Measurements from ENCODE around the gene MIB2.

GRCh38 chr1:1616838-1617237 lies 1.5 kb downstream of the MIB2 start:
- TF ChIP-seq EP300 (IDR thresholded peaks at IDR 0.05): no peak
- TF ChIP-seq POLR2A (IDR thresholded peaks at IDR 0.05): no peak
- TF ChIP-seq, protein P1, sequence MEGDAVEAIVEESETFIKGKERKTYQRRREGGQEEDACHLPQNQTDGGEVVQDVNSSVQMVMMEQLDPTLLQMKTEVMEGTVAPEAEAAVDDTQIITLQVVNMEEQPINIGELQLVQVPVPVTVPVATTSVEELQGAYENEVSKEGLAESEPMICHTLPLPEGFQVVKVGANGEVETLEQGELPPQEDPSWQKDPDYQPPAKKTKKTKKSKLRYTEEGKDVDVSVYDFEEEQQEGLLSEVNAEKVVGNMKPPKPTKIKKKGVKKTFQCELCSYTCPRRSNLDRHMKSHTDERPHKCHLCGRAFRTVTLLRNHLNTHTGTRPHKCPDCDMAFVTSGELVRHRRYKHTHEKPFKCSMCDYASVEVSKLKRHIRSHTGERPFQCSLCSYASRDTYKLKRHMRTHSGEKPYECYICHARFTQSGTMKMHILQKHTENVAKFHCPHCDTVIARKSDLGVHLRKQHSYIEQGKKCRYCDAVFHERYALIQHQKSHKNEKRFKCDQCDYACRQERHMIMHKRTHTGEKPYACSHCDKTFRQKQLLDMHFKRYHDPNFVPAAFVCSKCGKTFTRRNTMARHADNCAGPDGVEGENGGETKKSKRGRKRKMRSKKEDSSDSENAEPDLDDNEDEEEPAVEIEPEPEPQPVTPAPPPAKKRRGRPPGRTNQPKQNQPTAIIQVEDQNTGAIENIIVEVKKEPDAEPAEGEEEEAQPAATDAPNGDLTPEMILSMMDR (IDR thresholded peaks at IDR 0.05): no peak

All from tibial nerve (tissue), 4 donors.